Panc1 (cell line): ENCODE data around the gene DOK7.
A peak's percentile ranks its signal among the peaks of the same experiment; 100 is the strongest.

ENCODE experiments used
- POLR2AphosphoS5 ChIP-seq: IDR thresholded peaks from 2 replicates; pipeline ENCODE4 v1.6.1; 2012; ENCODE audit warnings: mild to moderate bottlenecking, low read depth, low read length, moderate library complexity
- TF ChIP-seq, protein P1 (sequence below): fragments of 450-650 bp; IDR thresholded peaks from 2 replicates; pipeline ENCODE4 v1.5.1; 2017; ENCODE audit warnings: mild to moderate bottlenecking
- TF ChIP-seq, protein P2 (sequence below), 2 experiments: IDR thresholded peaks; 2 replicates each; pipeline ENCODE4 v1.6.1; 2011 to 2012; ENCODE audit warnings: low read depth in 2 of 2, control low read depth in 1 of 2, low read length in 1 of 2, mild to moderate bottlenecking in 1 of 2, moderate library complexity in 1 of 2; ENCODE audit not compliant: insufficient read depth in 1 of 2

DNA sequence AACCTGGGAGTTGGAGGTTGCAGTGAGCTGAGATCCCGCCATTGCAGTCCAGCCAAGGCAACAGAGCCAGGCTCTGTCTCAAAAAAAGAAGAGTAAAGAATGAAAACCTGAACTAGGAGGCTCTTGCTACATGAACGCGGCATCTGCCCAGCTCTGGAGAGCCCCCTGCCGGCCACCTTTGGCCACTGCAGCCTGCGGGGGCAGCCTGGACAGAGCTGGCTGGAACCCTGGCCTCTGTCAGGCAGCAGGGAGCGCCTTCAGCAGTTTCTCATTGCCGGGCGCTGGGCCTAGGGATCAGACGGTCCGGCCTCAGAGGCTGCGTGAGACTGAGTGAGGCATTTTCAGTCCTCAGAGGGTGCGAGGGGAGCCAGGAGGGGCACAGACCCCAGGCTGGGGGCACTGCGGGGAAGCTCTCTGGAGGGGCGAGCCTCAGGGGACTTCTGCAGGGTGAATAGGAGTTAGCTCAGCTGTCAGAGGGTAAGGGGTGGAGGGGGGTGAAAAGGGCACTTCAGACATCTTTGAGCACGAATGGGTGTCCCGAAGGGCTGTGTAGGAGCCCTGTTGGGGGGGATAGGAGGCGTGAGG lies 17.5 kb downstream of the DOK7 start:
- TF ChIP-seq, protein P1, sequence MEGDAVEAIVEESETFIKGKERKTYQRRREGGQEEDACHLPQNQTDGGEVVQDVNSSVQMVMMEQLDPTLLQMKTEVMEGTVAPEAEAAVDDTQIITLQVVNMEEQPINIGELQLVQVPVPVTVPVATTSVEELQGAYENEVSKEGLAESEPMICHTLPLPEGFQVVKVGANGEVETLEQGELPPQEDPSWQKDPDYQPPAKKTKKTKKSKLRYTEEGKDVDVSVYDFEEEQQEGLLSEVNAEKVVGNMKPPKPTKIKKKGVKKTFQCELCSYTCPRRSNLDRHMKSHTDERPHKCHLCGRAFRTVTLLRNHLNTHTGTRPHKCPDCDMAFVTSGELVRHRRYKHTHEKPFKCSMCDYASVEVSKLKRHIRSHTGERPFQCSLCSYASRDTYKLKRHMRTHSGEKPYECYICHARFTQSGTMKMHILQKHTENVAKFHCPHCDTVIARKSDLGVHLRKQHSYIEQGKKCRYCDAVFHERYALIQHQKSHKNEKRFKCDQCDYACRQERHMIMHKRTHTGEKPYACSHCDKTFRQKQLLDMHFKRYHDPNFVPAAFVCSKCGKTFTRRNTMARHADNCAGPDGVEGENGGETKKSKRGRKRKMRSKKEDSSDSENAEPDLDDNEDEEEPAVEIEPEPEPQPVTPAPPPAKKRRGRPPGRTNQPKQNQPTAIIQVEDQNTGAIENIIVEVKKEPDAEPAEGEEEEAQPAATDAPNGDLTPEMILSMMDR = peak; percentile 98
- TF ChIP-seq POLR2AphosphoS5 = no peak
- TF ChIP-seq, protein P2, sequence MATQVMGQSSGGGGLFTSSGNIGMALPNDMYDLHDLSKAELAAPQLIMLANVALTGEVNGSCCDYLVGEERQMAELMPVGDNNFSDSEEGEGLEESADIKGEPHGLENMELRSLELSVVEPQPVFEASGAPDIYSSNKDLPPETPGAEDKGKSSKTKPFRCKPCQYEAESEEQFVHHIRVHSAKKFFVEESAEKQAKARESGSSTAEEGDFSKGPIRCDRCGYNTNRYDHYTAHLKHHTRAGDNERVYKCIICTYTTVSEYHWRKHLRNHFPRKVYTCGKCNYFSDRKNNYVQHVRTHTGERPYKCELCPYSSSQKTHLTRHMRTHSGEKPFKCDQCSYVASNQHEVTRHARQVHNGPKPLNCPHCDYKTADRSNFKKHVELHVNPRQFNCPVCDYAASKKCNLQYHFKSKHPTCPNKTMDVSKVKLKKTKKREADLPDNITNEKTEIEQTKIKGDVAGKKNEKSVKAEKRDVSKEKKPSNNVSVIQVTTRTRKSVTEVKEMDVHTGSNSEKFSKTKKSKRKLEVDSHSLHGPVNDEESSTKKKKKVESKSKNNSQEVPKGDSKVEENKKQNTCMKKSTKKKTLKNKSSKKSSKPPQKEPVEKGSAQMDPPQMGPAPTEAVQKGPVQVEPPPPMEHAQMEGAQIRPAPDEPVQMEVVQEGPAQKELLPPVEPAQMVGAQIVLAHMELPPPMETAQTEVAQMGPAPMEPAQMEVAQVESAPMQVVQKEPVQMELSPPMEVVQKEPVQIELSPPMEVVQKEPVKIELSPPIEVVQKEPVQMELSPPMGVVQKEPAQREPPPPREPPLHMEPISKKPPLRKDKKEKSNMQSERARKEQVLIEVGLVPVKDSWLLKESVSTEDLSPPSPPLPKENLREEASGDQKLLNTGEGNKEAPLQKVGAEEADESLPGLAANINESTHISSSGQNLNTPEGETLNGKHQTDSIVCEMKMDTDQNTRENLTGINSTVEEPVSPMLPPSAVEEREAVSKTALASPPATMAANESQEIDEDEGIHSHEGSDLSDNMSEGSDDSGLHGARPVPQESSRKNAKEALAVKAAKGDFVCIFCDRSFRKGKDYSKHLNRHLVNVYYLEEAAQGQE (IDR thresholded peaks at IDR 0.05; ENCODE audit: insufficient read depth in 1 of 2, low read depth in 2 of 2, low read length in 1 of 2) = no peak
